Adrenal gland (tissue), 5 donors: ENCODE measurements around the gene CEP128.

Experiments
- CTCF ChIP-seq, 6 experiments: fragments of 450-650 bp in 4 of 6; fragments of 200-600 bp in 2 of 6; sonication (generic) in 1 of 6; IDR thresholded peaks; 1 replicate in 5 of 6; 2 replicates in 1 of 6; pipeline versions ENCODE4 v1.5.1 to v1.8.0; 2016 to 2021; ENCODE audit warnings: antibody characterized with exemption in 6 of 6, mild to moderate bottlenecking in 2 of 6, moderate library complexity in 1 of 6
- POLR2A ChIP-seq, 2 donors: fragments of 450-650 bp; IDR thresholded peaks; one replicate each; pipeline ENCODE4 v1.6.1; 2017; ENCODE audit warnings: antibody characterized with exemption in 2 of 2, mild to moderate bottlenecking in 2 of 2, moderate library complexity in 1 of 2
- donor health status: DM: no; HTN: no; CAD: no.

- no peak for TF ChIP-seq POLR2A (IDR thresholded peaks at IDR 0.05)
- no peak for TF ChIP-seq CTCF (IDR thresholded peaks at IDR 0.05)
Observed at GRCh38 chr14:80772504-80772903, 169.0 kb downstream of the CEP128 start.
